Measurements from ENCODE around the gene MRPL42.

The MRPL42 gene

GRCh38 chr12:93500201-93500600 lies 32.9 kb downstream of the MRPL42 start:
- no peak for DNase-seq (ENCODE audit: low read depth)

- no peak for DNase-seq (ENCODE audit: low read depth)
Measured at GRCh38 chr12:93500667-93501066, 33.4 kb downstream of the MRPL42 start.

- DNase-seq (ENCODE audit: low read depth) = peak; percentile 65
Measured at GRCh38 chr12:93502802-93503623, 35.7 kb downstream of the MRPL42 start.

- DNase-seq (ENCODE audit: low read depth) = no peak
Measured at GRCh38 chr12:93507165-93507564, 39.9 kb downstream of the MRPL42 start.

- DNase-seq (ENCODE audit: low read depth) = no peak
Measured at GRCh38 chr12:93509506-93509905, 42.2 kb downstream of the MRPL42 start.

- peak; percentile 82 for DNase-seq (ENCODE audit: low read depth)
Measured at GRCh38 chr12:93514853-93515252, 47.5 kb downstream of the MRPL42 start.

- peak; percentile 76 for DNase-seq (ENCODE audit: low read depth)
Measured at GRCh38 chr12:93518725-93519124, 51.4 kb downstream of the MRPL42 start.

- DNase-seq (ENCODE audit: low read depth) = no peak
Measured at GRCh38 chr12:93519859-93520258, 52.5 kb downstream of the MRPL42 start.

- no peak for DNase-seq (ENCODE audit: low read depth)
Measured at GRCh38 chr12:93520454-93520853, 53.1 kb downstream of the MRPL42 start.

GRCh38 chr12:93521225-93522080 lies 54.1 kb downstream of the MRPL42 start:
- DNase-seq (ENCODE audit: low read depth) = no peak

GRCh38 chr12:93524386-93525133 lies 57.2 kb downstream of the MRPL42 start:
- DNase-seq (ENCODE audit: low read depth) = no peak

- peak; percentile 95 for DNase-seq (ENCODE audit: low read depth)
Measured at GRCh38 chr12:93526786-93527428, 59.6 kb downstream of the MRPL42 start.

GRCh38 chr12:93530358-93530757 lies 63.0 kb downstream of the MRPL42 start:
- DNase-seq (ENCODE audit: low read depth) = no peak

- DNase-seq (ENCODE audit: low read depth) = no peak
Measured at GRCh38 chr12:93533310-93533709, 66.0 kb downstream of the MRPL42 start.

GRCh38 chr12:93536111-93536765 lies 68.9 kb downstream of the MRPL42 start:
- no peak for DNase-seq (ENCODE audit: low read depth)

GRCh38 chr12:93536766-93537488 lies 69.6 kb downstream of the MRPL42 start:
- DNase-seq (ENCODE audit: low read depth) = no peak

GRCh38 chr12:93537769-93538168 lies 70.5 kb downstream of the MRPL42 start:
- DNase-seq (ENCODE audit: low read depth) = no peak

GRCh38 chr12:93539821-93540220 lies 72.5 kb downstream of the MRPL42 start:
- DNase-seq (ENCODE audit: low read depth) = no peak

- no peak for DNase-seq (ENCODE audit: low read depth)
Measured at GRCh38 chr12:93540466-93540865, 73.2 kb downstream of the MRPL42 start.

GRCh38 chr12:93541578-93542225 lies 74.4 kb downstream of the MRPL42 start:
- DNase-seq (ENCODE audit: low read depth) = no peak

Measured in ELR (cell line).